Thymus (tissue), 11 donors: ENCODE results near the gene TFCP2. TPM values are rescaled to one million over a fixed set of nuclear protein-coding genes. Genes with fewer than 3 reads are reported as not detected.

Source experiments
- DNase-seq, 9 donors: peaks; one replicate each; pipeline ENCODE4 v3.0.0-alpha.2; 2013; ENCODE audit warnings: low spot score in 9 of 9, low read depth in 6 of 9, missing footprints in 1 of 9
- H3K27ac ChIP-seq, 2 donors: one replicate each; pipeline ENCODE4 v1.5.1; 2013; ENCODE audit warnings: control low read depth in 1 of 2, low read depth in 1 of 2, low read length in 1 of 2, mild to moderate bottlenecking in 1 of 2, moderate library complexity in 1 of 2
- H3K27me3 ChIP-seq, 2 donors: one replicate each; pipeline ENCODE4 v1.5.1; 2013; ENCODE audit warnings: low read length in 1 of 2; ENCODE audit not compliant: control insufficient read depth in 2 of 2, insufficient read depth in 1 of 2
- H3K36me3 ChIP-seq, 2 donors: one replicate each; pipeline ENCODE4 v1.5.1; 2013; ENCODE audit warnings: low read length in 1 of 2, mild to moderate bottlenecking in 1 of 2, moderate library complexity in 1 of 2; ENCODE audit not compliant: control insufficient read depth in 2 of 2, insufficient read depth in 2 of 2
- H3K4me1 ChIP-seq, 2 donors: one replicate each; pipeline ENCODE4 v1.5.1; 2013; ENCODE audit warnings: low read length in 2 of 2; ENCODE audit not compliant: control insufficient read depth in 2 of 2, insufficient read depth in 2 of 2
- H3K4me3 ChIP-seq, 2 donors: one replicate each; pipeline ENCODE4 v1.5.1; 2013; ENCODE audit warnings: low read length in 2 of 2, control low read depth in 1 of 2, mild to moderate bottlenecking in 1 of 2
- H3K9me3 ChIP-seq, 2 donors: one replicate each; pipeline ENCODE4 v1.5.1; 2013; ENCODE audit warnings: low read length in 1 of 2, mild to moderate bottlenecking in 1 of 2; ENCODE audit not compliant: control insufficient read depth in 2 of 2, insufficient read depth in 1 of 2
- WGBS: extraction: QIAGEN DNeasy Blood & Tissue Kit; methylation state at CpG from one replicate; pipeline ENCODE4 v1.1.7; 2013; 5-methylcytosine and 5-hydroxymethylcytosine counted together
- polyA plus RNA-seq: library from polyadenylated mRNA; stranded (reverse); fragments of 200-250 nt; gene quantifications from one replicate; pipeline ENCODE4 v1.2.3, GENCODE V29; 2013
- total RNA-seq: library from RNA; stranded (reverse); fragments of 120-200 nt; gene quantifications from one replicate; pipeline ENCODE4 v1.2.4, GENCODE V29; 2013
- donor health status: healthy.

Gene TFCP2
- total and polyA plus RNA-seq, 2 donors, result 11.7 to 25.3 TPM

DNA sequence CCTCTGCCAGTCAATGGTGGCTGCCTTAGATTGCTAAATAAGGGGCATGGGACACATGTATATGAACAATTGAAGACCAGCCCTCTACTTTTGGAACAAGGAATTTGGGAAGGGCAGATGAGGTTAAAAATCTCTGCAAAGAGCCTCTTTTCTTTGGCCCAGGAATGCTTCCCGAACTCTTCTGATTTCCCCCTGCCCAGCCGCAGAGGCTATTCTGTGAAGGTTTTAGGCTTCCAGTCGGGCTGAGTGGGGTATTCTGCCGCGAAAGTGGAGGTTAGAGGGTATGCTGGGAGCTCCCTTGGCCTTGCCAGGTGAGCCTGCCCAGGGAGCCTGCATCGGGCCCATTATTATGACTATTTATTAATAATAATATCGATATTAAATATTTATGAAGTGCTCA lies 43.7 kb upstream of the TFCP2 start:
- 78% methylated on average over 7 of the region's 7 CpGs for WGBS

GRCh38 chr12:51214895-51215294 lies 42.0 kb upstream of the TFCP2 start:
- Histone ChIP-seq H3K4me1 (peaks cover 9% of the 10 kb centered on the region in 2 donors), H3K27ac (no peak overlapping the region), H3K4me3 (no peak overlapping the region), H3K27me3 (peaks cover 3 to 30% of the 10 kb centered on the region in 2 donors), H3K9me3 (no peaks in the 10 kb centered on the region), H3K36me3 (no peaks in the 10 kb centered on the region)
- 99% methylated on average over 5 of the region's 5 CpGs for WGBS
- no peak for DNase-seq

More for the DNA sequence above, 43.7 kb upstream of the TFCP2 start:
- Histone ChIP-seq H3K4me3 (peak overlapping the region in 1 of 2 donors; percentile 88), H3K27me3 (peaks cover 3 to 30% of the 10 kb centered on the region in 2 donors), H3K9me3 (no peaks in the 10 kb centered on the region), H3K27ac (no peak overlapping the region), H3K4me1 (peaks cover 9% of the 10 kb centered on the region in 2 donors), H3K36me3 (no peaks in the 10 kb centered on the region)
- no peak for DNase-seq

GRCh38 chr12:51210690-51211395 lies 37.9 kb upstream of the TFCP2 start:
- Histone ChIP-seq H3K36me3 (no peaks in the 10 kb centered on the region), H3K27ac (no peak overlapping the region), H3K4me1 (no peaks in the 10 kb centered on the region), H3K27me3 (peaks cover 0 to under 1% of the 10 kb centered on the region in 2 donors), H3K4me3 (no peak overlapping the region), H3K9me3 (no peaks in the 10 kb centered on the region)
- WGBS, result 88% methylated on average over 2 of the region's 2 CpGs
- no peak for DNase-seq

GRCh38 chr12:51209259-51209658 lies 36.3 kb upstream of the TFCP2 start:
- no peaks in the 10 kb centered on the region for H3K36me3 ChIP-seq
- no peak overlapping the region for H3K27ac ChIP-seq
- H3K4me1 ChIP-seq, result no peaks in the 10 kb centered on the region
- H3K4me3 ChIP-seq, result no peak overlapping the region
- no peak for DNase-seq
- over 99% methylated on average over 2 of the region's 2 CpGs for WGBS
- no peaks in the 10 kb centered on the region for H3K27me3 ChIP-seq
- no peaks in the 10 kb centered on the region for H3K9me3 ChIP-seq

- Histone ChIP-seq H3K36me3 (no peaks in the 10 kb centered on the region), H3K27ac (no peak overlapping the region), H3K4me3 (no peak overlapping the region), H3K27me3 (no peaks in the 10 kb centered on the region), H3K4me1 (no peaks in the 10 kb centered on the region), H3K9me3 (no peaks in the 10 kb centered on the region)
- 92% methylated on average over 7 of the region's 7 CpGs for WGBS
- no peak for DNase-seq
Measured at GRCh38 chr12:51208016-51208660, 35.2 kb upstream of the TFCP2 start.

DNA sequence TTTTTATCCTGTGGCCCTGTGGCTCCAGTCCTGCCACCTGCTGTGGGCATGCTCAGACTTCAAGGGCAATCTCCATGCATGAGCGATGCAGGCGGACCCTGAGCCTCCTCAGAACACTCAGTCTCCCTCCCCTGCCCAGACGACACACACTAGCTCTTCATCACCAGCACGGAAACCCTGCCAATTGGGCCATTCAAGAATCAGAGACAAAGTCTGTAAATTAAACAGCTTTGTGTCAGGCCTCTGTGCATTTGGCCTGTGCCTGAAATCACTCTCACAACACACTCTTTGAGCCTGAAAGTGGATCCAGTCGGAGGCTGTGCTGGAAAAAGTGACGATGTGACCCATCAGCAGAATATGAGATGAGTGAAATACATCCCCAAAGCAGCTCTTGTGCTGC lies 32.4 kb upstream of the TFCP2 start:
- no peak overlapping the region for H3K4me3 ChIP-seq
- DNase-seq, result no peak
- WGBS, result 96% methylated on average over 6 of the region's 6 CpGs
- H3K9me3 ChIP-seq, result no peaks in the 10 kb centered on the region
- no peaks in the 10 kb centered on the region for H3K36me3 ChIP-seq
- H3K4me1 ChIP-seq, result no peaks in the 10 kb centered on the region
- no peaks in the 10 kb centered on the region for H3K27me3 ChIP-seq
- peak overlapping the region in 1 of 2 donors; percentile 68 for H3K27ac ChIP-seq

- Histone ChIP-seq H3K9me3 (no peaks in the 10 kb centered on the region), H3K27me3 (no peaks in the 10 kb centered on the region), H3K36me3 (no peaks in the 10 kb centered on the region), H3K27ac (no peak overlapping the region), H3K4me1 (no peaks in the 10 kb centered on the region), H3K4me3 (no peak overlapping the region)
- WGBS, result 94% methylated on average over 5 of the region's 5 CpGs
- no peak for DNase-seq
Measured at GRCh38 chr12:51202718-51203117, 29.8 kb upstream of the TFCP2 start.

- DNase-seq, result no peak
- Histone ChIP-seq H3K27me3 (no peaks in the 10 kb centered on the region), H3K4me3 (no peak overlapping the region), H3K4me1 (no peaks in the 10 kb centered on the region), H3K36me3 (no peaks in the 10 kb centered on the region), H3K27ac (no peak overlapping the region), H3K9me3 (no peaks in the 10 kb centered on the region)
- WGBS, result 97% methylated on average over 9 of the region's 9 CpGs
Measured at GRCh38 chr12:51200806-51201205, 27.9 kb upstream of the TFCP2 start.

DNA sequence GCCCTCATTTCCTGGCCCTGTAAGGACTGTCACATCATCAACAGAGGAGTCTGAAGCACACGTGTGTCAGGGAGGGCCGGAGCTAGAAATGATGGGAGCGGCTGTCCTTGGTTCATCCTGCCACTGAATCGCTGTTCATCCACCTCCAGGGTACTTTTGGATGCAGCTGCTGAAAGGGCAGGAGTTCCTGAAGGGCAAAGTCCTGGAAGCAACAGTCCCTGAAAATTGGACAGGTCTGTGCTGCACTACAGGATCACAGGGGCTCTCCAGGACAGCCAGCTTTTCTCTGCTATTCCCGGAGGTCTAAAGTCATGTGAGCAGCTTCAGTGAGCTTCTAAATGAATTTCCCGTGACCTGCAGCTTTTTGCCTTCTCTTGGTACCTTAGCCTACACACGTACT lies 27.2 kb upstream of the TFCP2 start:
- DNase-seq, result no peak
- Histone ChIP-seq H3K27me3 (no peaks in the 10 kb centered on the region), H3K4me1 (no peaks in the 10 kb centered on the region), H3K4me3 (no peak overlapping the region), H3K36me3 (no peaks in the 10 kb centered on the region), H3K9me3 (no peaks in the 10 kb centered on the region), H3K27ac (no peak overlapping the region)
- WGBS, result 97% methylated on average over 7 of the region's 7 CpGs
